ENCODE results near the gene TGFBR2.

The TGFBR2 gene

GRCh38 chr3:30702038-30702827 is 95.8 kb downstream of the TGFBR2 start:
- H3K4me3 ChIP-seq (ENCODE audit: low read length) = no peak overlapping the region
- no peaks in the 10 kb centered on the region for H3K4me1 ChIP-seq (ENCODE audit: control insufficient read depth, insufficient read depth, low read length)
- no peak overlapping the region for H3K27ac ChIP-seq (ENCODE audit: low read length)
- DNase-seq (ENCODE audit: low read depth, low spot score) = no peak
- H3K36me3 ChIP-seq (ENCODE audit: control insufficient read depth, insufficient read depth, low read length) = no peaks in the 10 kb centered on the region; the same call in 1 of the 2 replicates
- H3K27me3 ChIP-seq (ENCODE audit: control insufficient read depth, insufficient read depth, low read length) = no peaks in the 10 kb centered on the region
- peaks cover 3% of the 10 kb centered on the region for H3K9me3 ChIP-seq (ENCODE audit: control insufficient read depth, insufficient read depth, low read length)

GRCh38 chr3:30702828-30703397 is 96.5 kb downstream of the TGFBR2 start:
- H3K27me3 ChIP-seq (ENCODE audit: control insufficient read depth, insufficient read depth, low read length) = no peaks in the 10 kb centered on the region
- peaks cover 3% of the 10 kb centered on the region for H3K9me3 ChIP-seq (ENCODE audit: control insufficient read depth, insufficient read depth, low read length)
- DNase-seq (ENCODE audit: low read depth, low spot score) = no peak
- no peaks in the 10 kb centered on the region for H3K4me1 ChIP-seq (ENCODE audit: control insufficient read depth, insufficient read depth, low read length)
- H3K27ac ChIP-seq (ENCODE audit: low read length) = no peak overlapping the region
- H3K36me3 ChIP-seq (ENCODE audit: control insufficient read depth, insufficient read depth, low read length) = no peaks in the 10 kb centered on the region; the same call in 1 of the 2 replicates
- H3K4me3 ChIP-seq (ENCODE audit: low read length) = no peak overlapping the region
- no CpG with 5 or more reads among the region's 2 CpGs for WGBS (ENCODE audit: insufficient coverage, insufficient read length)

GRCh38 chr3:30704931-30705890 is 98.8 kb downstream of the TGFBR2 start:
- no peak overlapping the region for H3K27ac ChIP-seq (ENCODE audit: low read length)
- no peaks in the 10 kb centered on the region; the same call in 1 of the 2 replicates for H3K36me3 ChIP-seq (ENCODE audit: control insufficient read depth, insufficient read depth, low read length)
- H3K9me3 ChIP-seq (ENCODE audit: control insufficient read depth, insufficient read depth, low read length) = peaks cover 3% of the 10 kb centered on the region
- WGBS (ENCODE audit: insufficient coverage, insufficient read length) = no CpG with 5 or more reads among the region's 9 CpGs
- DNase-seq (ENCODE audit: low read depth, low spot score) = no peak
- H3K27me3 ChIP-seq (ENCODE audit: control insufficient read depth, insufficient read depth, low read length) = no peaks in the 10 kb centered on the region
- H3K4me1 ChIP-seq (ENCODE audit: control insufficient read depth, insufficient read depth, low read length) = no peaks in the 10 kb centered on the region
- no peak overlapping the region for H3K4me3 ChIP-seq (ENCODE audit: low read length)

GRCh38 chr3:30707825-30708224 is 101.4 kb downstream of the TGFBR2 start:
- H3K27ac ChIP-seq (ENCODE audit: low read length) = no peak overlapping the region
- peaks cover 3% of the 10 kb centered on the region for H3K9me3 ChIP-seq (ENCODE audit: control insufficient read depth, insufficient read depth, low read length)
- no CpG with 5 or more reads among the region's 4 CpGs for WGBS (ENCODE audit: insufficient coverage, insufficient read length)
- H3K4me1 ChIP-seq (ENCODE audit: control insufficient read depth, insufficient read depth, low read length) = no peaks in the 10 kb centered on the region; the same call in 1 of the 2 replicates
- DNase-seq (ENCODE audit: low read depth, low spot score) = no peak
- no peak overlapping the region for H3K4me3 ChIP-seq (ENCODE audit: low read length)
- no peaks in the 10 kb centered on the region for H3K27me3 ChIP-seq (ENCODE audit: control insufficient read depth, insufficient read depth, low read length)
- no peaks in the 10 kb centered on the region; the same call in 1 of the 2 replicates for H3K36me3 ChIP-seq (ENCODE audit: control insufficient read depth, insufficient read depth, low read length)

- Histone ChIP-seq H3K4me3 (ENCODE audit: low read length) (no peak overlapping the region), H3K9me3 (ENCODE audit: control insufficient read depth, insufficient read depth, low read length) (no peaks in the 10 kb centered on the region; the same call in 1 of the 2 replicates), H3K36me3 (ENCODE audit: control insufficient read depth, insufficient read depth, low read length) (no peaks in the 10 kb centered on the region), H3K4me1 (ENCODE audit: control insufficient read depth, insufficient read depth, low read length) (no peaks in the 10 kb centered on the region; the same call in 1 of the 2 replicates), H3K27me3 (ENCODE audit: control insufficient read depth, insufficient read depth, low read length) (no peaks in the 10 kb centered on the region), H3K27ac (ENCODE audit: low read length) (no peak overlapping the region)
- DNase-seq (ENCODE audit: low read depth, low spot score) = no peak
These were observed 102.1 kb downstream of the TGFBR2 start for GRCh38 chr3:30708472-30708871.

- H3K4me3 ChIP-seq (ENCODE audit: low read length) = no peak overlapping the region
- H3K4me1 ChIP-seq (ENCODE audit: control insufficient read depth, insufficient read depth, low read length) = no peaks in the 10 kb centered on the region; the same call in 1 of the 2 replicates
- no CpG with 5 or more reads among the region's 7 CpGs for WGBS (ENCODE audit: insufficient coverage, insufficient read length)
- H3K27ac ChIP-seq (ENCODE audit: low read length) = no peak overlapping the region
- no peak for DNase-seq (ENCODE audit: low read depth, low spot score)
- no peaks in the 10 kb centered on the region for H3K36me3 ChIP-seq (ENCODE audit: control insufficient read depth, insufficient read depth, low read length)
- H3K27me3 ChIP-seq (ENCODE audit: control insufficient read depth, insufficient read depth, low read length) = no peaks in the 10 kb centered on the region
- no peaks in the 10 kb centered on the region; the same call in 1 of the 2 replicates for H3K9me3 ChIP-seq (ENCODE audit: control insufficient read depth, insufficient read depth, low read length)
These were observed 103.6 kb downstream of the TGFBR2 start for GRCh38 chr3:30710017-30710416.

- Histone ChIP-seq H3K4me1 (ENCODE audit: control insufficient read depth, insufficient read depth, low read length) (no peaks in the 10 kb centered on the region; the same call in 1 of the 2 replicates), H3K9me3 (ENCODE audit: control insufficient read depth, insufficient read depth, low read length) (no peaks in the 10 kb centered on the region; the same call in 1 of the 2 replicates), H3K4me3 (ENCODE audit: low read length) (no peak overlapping the region), H3K27ac (ENCODE audit: low read length) (no peak overlapping the region), H3K36me3 (ENCODE audit: control insufficient read depth, insufficient read depth, low read length) (no peaks in the 10 kb centered on the region), H3K27me3 (ENCODE audit: control insufficient read depth, insufficient read depth, low read length) (no peaks in the 10 kb centered on the region)
- no peak for DNase-seq (ENCODE audit: low read depth, low spot score)
These were observed 104.8 kb downstream of the TGFBR2 start for GRCh38 chr3:30711151-30711550.

GRCh38 chr3:30711867-30712266 is 105.5 kb downstream of the TGFBR2 start:
- no peaks in the 10 kb centered on the region for H3K27me3 ChIP-seq (ENCODE audit: control insufficient read depth, insufficient read depth, low read length)
- no CpG with 5 or more reads among the region's 2 CpGs for WGBS (ENCODE audit: insufficient coverage, insufficient read length)

GRCh38 chr3:30712991-30713390 is 106.6 kb downstream of the TGFBR2 start:
- H3K4me1 ChIP-seq (ENCODE audit: control insufficient read depth, insufficient read depth, low read length) = no peaks in the 10 kb centered on the region; the same call in 1 of the 2 replicates
- H3K27ac ChIP-seq (ENCODE audit: low read length) = no peak overlapping the region
- no peaks in the 10 kb centered on the region for H3K9me3 ChIP-seq (ENCODE audit: control insufficient read depth, insufficient read depth, low read length)
- no CpG with 5 or more reads among the region's 4 CpGs for WGBS (ENCODE audit: insufficient coverage, insufficient read length)
- no peaks in the 10 kb centered on the region for H3K36me3 ChIP-seq (ENCODE audit: control insufficient read depth, insufficient read depth, low read length)
- H3K27me3 ChIP-seq (ENCODE audit: control insufficient read depth, insufficient read depth, low read length) = no peaks in the 10 kb centered on the region
- no peak for DNase-seq (ENCODE audit: low read depth, low spot score)
- H3K4me3 ChIP-seq (ENCODE audit: low read length) = no peak overlapping the region

More at GRCh38 chr3:30711867-30712266, 105.5 kb downstream of the TGFBR2 start:
- no peak for DNase-seq (ENCODE audit: low read depth, low spot score)
- Histone ChIP-seq H3K4me1 (ENCODE audit: control insufficient read depth, insufficient read depth, low read length) (no peaks in the 10 kb centered on the region; the same call in 1 of the 2 replicates), H3K9me3 (ENCODE audit: control insufficient read depth, insufficient read depth, low read length) (no peaks in the 10 kb centered on the region; the same call in 1 of the 2 replicates), H3K36me3 (ENCODE audit: control insufficient read depth, insufficient read depth, low read length) (no peaks in the 10 kb centered on the region), H3K27ac (ENCODE audit: low read length) (no peak overlapping the region), H3K4me3 (ENCODE audit: low read length) (no peak overlapping the region)

- Histone ChIP-seq H3K36me3 (ENCODE audit: control insufficient read depth, insufficient read depth, low read length) (no peaks in the 10 kb centered on the region), H3K27me3 (ENCODE audit: control insufficient read depth, insufficient read depth, low read length) (no peaks in the 10 kb centered on the region), H3K4me1 (ENCODE audit: control insufficient read depth, insufficient read depth, low read length) (no peaks in the 10 kb centered on the region; the same call in 1 of the 2 replicates), H3K4me3 (ENCODE audit: low read length) (no peak overlapping the region), H3K9me3 (ENCODE audit: control insufficient read depth, insufficient read depth, low read length) (no peaks in the 10 kb centered on the region), H3K27ac (ENCODE audit: low read length) (no peak overlapping the region)
- no CpG with 5 or more reads among the region's 3 CpGs for WGBS (ENCODE audit: insufficient coverage, insufficient read length)
- DNase-seq (ENCODE audit: low read depth, low spot score) = no peak
These were observed 107.6 kb downstream of the TGFBR2 start for GRCh38 chr3:30713885-30714503.

Data from iPS DF 6.9 (cell line).